ENCODE measurements around the gene ABCC1. TPM values are rescaled to one million over a fixed set of nuclear protein-coding genes. Genes with fewer than 3 reads are reported as not detected.

ABCC1 gene
- total RNA-seq = 14.1 and 17.9 TPM in 2 replicates

DNA sequence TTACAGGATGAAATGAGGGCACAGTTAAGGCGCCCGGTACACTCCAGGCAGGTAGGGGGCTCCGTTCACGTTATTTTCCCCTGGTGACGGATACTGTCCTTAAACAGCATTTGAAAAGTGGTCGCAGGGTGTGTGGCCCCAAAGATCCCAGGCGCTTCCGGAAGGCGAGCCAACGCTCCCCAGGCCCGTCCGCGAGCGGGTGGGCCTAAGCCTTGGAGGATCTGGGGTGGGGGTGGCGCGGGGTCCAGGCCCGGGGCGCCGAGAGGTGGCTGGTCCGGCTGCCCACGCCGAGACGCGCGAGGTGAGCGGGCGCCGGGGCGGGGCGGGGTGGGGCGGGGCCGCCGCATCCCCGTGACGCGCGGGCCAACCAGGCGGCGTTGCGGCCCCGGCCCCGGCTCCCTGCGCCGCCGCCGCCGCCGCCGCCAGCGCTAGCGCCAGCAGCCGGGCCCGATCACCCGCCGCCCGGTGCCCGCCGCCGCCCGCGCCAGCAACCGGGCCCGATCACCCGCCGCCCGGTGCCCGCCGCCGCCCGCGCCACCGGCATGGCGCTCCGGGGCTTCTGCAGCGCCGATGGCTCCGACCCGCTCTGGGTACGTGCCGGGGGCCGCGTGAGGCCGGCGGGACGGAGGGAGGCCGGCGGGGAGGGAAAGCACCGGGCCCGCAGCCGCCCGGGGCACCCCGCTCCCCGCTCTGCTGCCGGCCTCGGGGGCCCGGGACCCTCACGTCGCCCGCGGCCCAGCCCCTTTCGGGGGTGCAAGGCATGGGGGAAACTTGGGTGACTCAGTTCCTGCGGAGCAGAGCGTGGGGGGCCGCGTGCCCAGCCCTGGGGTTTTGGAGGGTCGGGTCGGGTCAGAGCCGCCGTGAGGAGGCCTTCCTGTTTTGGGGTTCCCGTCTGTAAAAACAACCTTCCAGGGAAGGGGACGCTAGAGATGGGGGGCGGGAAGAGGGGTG lies at the start of gene ABCC1:
ABCC1 (plus strand) TSS at position 407 of the 951 bp plus-strand sequence; CDS start at position 543, 136 bp downstream.

Other genes with a start within 250 kb of the ABCC1 start
- gene MYH11, start 92.6 kb upstream of the ABCC1 start, total RNA-seq = not detected in 2 replicates
- gene CEP20, start 61.0 kb upstream of the ABCC1 start, total RNA-seq = 41.5 and 42.2 TPM in 2 replicates